ENCODE results near the gene PLD3.

Gene PLD3

GRCh38 chr19:40360708-40361241 lies 12.3 kb downstream of the PLD3 start:
- Histone ChIP-seq H3K27ac (no peak overlapping the region), H3K36me3 (replicated peaks) (no peaks in the 10 kb centered on the region), H3K27me3 (replicated peaks) (no peaks in the 10 kb centered on the region), H3K4me3 (ENCODE audit: low read depth, low read length) (no peak overlapping the region)
- TF ChIP-seq, protein P1, sequence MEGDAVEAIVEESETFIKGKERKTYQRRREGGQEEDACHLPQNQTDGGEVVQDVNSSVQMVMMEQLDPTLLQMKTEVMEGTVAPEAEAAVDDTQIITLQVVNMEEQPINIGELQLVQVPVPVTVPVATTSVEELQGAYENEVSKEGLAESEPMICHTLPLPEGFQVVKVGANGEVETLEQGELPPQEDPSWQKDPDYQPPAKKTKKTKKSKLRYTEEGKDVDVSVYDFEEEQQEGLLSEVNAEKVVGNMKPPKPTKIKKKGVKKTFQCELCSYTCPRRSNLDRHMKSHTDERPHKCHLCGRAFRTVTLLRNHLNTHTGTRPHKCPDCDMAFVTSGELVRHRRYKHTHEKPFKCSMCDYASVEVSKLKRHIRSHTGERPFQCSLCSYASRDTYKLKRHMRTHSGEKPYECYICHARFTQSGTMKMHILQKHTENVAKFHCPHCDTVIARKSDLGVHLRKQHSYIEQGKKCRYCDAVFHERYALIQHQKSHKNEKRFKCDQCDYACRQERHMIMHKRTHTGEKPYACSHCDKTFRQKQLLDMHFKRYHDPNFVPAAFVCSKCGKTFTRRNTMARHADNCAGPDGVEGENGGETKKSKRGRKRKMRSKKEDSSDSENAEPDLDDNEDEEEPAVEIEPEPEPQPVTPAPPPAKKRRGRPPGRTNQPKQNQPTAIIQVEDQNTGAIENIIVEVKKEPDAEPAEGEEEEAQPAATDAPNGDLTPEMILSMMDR (IDR thresholded peaks at IDR 0.05; ENCODE audit: low read depth, low read length, missing control alignments): no peak
- no peak for DNase-seq
- in situ Hi-C loops (cut with HindIII; ENCODE audit: low pct_ligation_motif_present, low sequenced_read_pairs): no loop called here

DNA sequence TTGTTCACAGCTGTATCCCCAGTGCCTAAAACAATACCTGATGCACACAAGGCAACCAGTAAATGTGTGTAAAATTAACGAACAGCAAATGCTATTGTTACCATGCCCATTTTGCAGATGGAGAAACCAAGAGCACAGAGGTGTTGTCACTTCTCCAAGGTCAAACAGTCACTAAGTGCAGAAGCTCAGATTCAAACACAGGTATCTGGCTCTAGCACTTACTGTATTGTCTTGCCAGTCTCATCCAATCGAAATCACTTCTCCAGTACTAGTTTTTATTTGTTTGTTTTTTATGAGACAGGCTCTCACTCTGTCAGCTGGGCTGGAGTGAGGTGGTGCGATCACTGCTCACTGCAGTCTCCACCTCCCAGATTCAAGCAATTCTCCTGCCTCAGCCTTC lies 13.7 kb downstream of the PLD3 start:
- no peak for DNase-seq
- TF ChIP-seq, protein P1 (IDR thresholded peaks at IDR 0.05; ENCODE audit: low read depth, low read length, missing control alignments): no peak
- no peaks in the 10 kb centered on the region for H3K36me3 ChIP-seq (replicated peaks)
- in situ Hi-C loops (cut with HindIII; ENCODE audit: low pct_ligation_motif_present, low sequenced_read_pairs): no loop called here
- H3K27ac ChIP-seq: no peak overlapping the region
- no peak overlapping the region for H3K4me3 ChIP-seq (ENCODE audit: low read depth, low read length)
- H3K27me3 ChIP-seq (replicated peaks): no peaks in the 10 kb centered on the region

- TF ChIP-seq, protein P1 (IDR thresholded peaks at IDR 0.05; ENCODE audit: low read depth, low read length, missing control alignments): no peak
- in situ Hi-C loops (cut with HindIII; ENCODE audit: low pct_ligation_motif_present, low sequenced_read_pairs): no loop called here
- H3K27me3 ChIP-seq (replicated peaks): no peaks in the 10 kb centered on the region
- H3K27ac ChIP-seq: no peak overlapping the region
- no peak overlapping the region for H3K4me3 ChIP-seq (ENCODE audit: low read depth, low read length)
- DNase-seq: no peak
- H3K36me3 ChIP-seq (replicated peaks): peaks cover 2% of the 10 kb centered on the region
These were observed 14.6 kb downstream of the PLD3 start for GRCh38 chr19:40363069-40363468.

DNA sequence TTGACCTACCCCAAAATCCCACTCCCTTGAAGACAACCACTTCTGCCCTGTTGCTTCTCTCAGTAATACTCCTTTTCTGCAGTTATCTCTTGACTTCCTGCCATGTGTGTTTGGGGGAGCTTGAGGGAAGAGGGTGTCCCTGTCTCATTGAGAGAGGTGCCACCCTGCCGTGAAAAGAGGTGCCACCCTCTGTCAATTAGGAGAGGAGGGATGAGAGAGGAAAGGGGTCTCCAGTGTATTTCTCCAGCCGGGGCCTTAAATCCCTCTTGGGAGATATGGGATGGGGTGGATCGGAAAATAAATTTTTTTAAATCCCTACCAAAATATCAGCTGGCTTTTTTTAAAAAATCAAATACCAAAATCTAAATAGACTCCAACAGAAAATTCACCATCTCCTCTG lies 16.5 kb downstream of the PLD3 start:
- TF ChIP-seq, protein P1 (IDR thresholded peaks at IDR 0.05; ENCODE audit: low read depth, low read length, missing control alignments): no peak
- in situ Hi-C loops (cut with HindIII; ENCODE audit: low pct_ligation_motif_present, low sequenced_read_pairs): no loop called here
- no peak overlapping the region for H3K27ac ChIP-seq
- no peak for DNase-seq
- no peaks in the 10 kb centered on the region for H3K27me3 ChIP-seq (replicated peaks)
- H3K36me3 ChIP-seq (replicated peaks): peaks cover 8% of the 10 kb centered on the region
- peak overlapping the region; percentile 63 for H3K4me3 ChIP-seq (ENCODE audit: low read depth, low read length)

DNA sequence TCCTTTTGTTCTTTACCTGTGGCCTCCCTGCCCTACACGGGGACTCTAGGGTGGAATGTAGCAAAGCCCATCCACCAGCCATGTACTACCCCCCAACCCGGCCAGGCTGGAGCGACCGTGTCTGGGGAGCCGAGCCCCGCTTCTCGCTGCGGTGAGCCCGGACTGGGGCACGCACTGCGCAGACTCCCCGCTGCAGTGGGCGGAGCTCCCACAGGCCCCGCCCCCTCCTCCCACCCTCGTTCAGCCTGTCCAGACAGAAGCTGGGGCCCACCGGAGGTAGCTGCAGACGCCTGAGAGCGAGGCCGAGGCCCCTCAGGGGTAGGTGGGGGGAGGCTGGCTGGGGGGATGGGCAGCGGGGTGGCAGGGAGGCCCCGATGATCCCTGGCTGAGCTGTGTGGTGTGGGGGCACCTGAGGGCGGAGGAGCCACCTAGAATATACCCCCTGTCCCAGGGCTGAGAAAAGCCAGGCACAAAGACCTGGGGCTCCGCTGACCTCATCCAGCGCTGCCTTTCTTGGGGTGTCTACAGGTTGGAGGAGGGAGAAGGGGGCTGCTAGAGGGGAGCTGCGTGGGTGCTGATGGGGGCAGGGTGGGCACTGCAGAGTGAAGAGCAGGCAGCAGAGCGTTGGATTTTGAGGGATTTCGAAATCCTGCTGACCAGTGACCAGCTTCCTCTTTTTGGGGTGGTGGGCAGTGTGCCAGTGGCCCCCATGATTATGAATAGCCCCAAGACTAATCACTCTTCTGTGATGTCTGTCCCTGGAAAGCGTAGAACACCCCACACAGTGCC lies 17.3 kb downstream of the PLD3 start:
- peak overlapping the region; percentile 63 for H3K4me3 ChIP-seq (ENCODE audit: low read depth, low read length)
- peak; percentile 60 for DNase-seq

More for the DNA sequence above, 17.3 kb downstream of the PLD3 start:
- Histone ChIP-seq H3K36me3 (replicated peaks) (peaks cover 10% of the 10 kb centered on the region), H3K27me3 (replicated peaks) (no peaks in the 10 kb centered on the region), H3K27ac (no peak overlapping the region)
- in situ Hi-C loops (cut with HindIII; ENCODE audit: low pct_ligation_motif_present, low sequenced_read_pairs): no loop called here
- TF ChIP-seq, protein P1 (IDR thresholded peaks at IDR 0.05; ENCODE audit: low read depth, low read length, missing control alignments): no peak
